ENCODE measurements around the gene PRKAR1B.
A peak's percentile ranks its signal among the peaks of the same experiment; 100 is the strongest.

The PRKAR1B gene

GRCh38 chr7:682810-683209, 44.3 kb downstream of the PRKAR1B start:
- Histone ChIP-seq H3K4me3 (ENCODE audit: low read length) (no peak overlapping the region), H3K9me3 (ENCODE audit: control insufficient read depth, low read length) (peaks cover 29% of the 10 kb centered on the region), H3K9ac (ENCODE audit: low read length) (no peak overlapping the region), H3K27me3 (replicated peaks; ENCODE audit: control insufficient read depth, insufficient read depth, low read length) (no peaks in the 10 kb centered on the region), H3K36me3 (ENCODE audit: control insufficient read depth, insufficient read depth, low read length, severe bottlenecking) (no peaks in the 10 kb centered on the region), H3K4me1 (ENCODE audit: control insufficient read depth, insufficient read depth, low read length) (no peaks in the 10 kb centered on the region)
- no peak for DNase-seq (ENCODE audit: low read depth)

- H3K9me3 ChIP-seq (ENCODE audit: control insufficient read depth, low read length), result peaks cover 19% of the 10 kb centered on the region
- no peak overlapping the region for H3K9ac ChIP-seq (ENCODE audit: low read length)
- no peaks in the 10 kb centered on the region for H3K36me3 ChIP-seq (ENCODE audit: control insufficient read depth, insufficient read depth, low read length, severe bottlenecking)
- H3K4me3 ChIP-seq (ENCODE audit: low read length), result no peak overlapping the region
- no peaks in the 10 kb centered on the region for H3K27me3 ChIP-seq (replicated peaks; ENCODE audit: control insufficient read depth, insufficient read depth, low read length)
- no peak for DNase-seq (ENCODE audit: low read depth)
- H3K4me1 ChIP-seq (ENCODE audit: control insufficient read depth, insufficient read depth, low read length), result no peaks in the 10 kb centered on the region
Measured at GRCh38 chr7:681551-682307, 45.4 kb downstream of the PRKAR1B start.

GRCh38 chr7:680411-681127, 46.5 kb downstream of the PRKAR1B start:
- no peaks in the 10 kb centered on the region for H3K36me3 ChIP-seq (ENCODE audit: control insufficient read depth, insufficient read depth, low read length, severe bottlenecking)
- no peaks in the 10 kb centered on the region for H3K4me1 ChIP-seq (ENCODE audit: control insufficient read depth, insufficient read depth, low read length)
- H3K9me3 ChIP-seq (ENCODE audit: control insufficient read depth, low read length), result peaks cover 8% of the 10 kb centered on the region
- DNase-seq (ENCODE audit: low read depth), result no peak
- H3K4me3 ChIP-seq (ENCODE audit: low read length), result no peak overlapping the region
- no peaks in the 10 kb centered on the region for H3K27me3 ChIP-seq (replicated peaks; ENCODE audit: control insufficient read depth, insufficient read depth, low read length)
- H3K9ac ChIP-seq (ENCODE audit: low read length), result no peak overlapping the region

GRCh38 chr7:676972-677385, 50.1 kb downstream of the PRKAR1B start:
- H3K36me3 ChIP-seq (ENCODE audit: control insufficient read depth, insufficient read depth, low read length, severe bottlenecking), result no peaks in the 10 kb centered on the region
- no peak overlapping the region for H3K9ac ChIP-seq (ENCODE audit: low read length)
- H3K9me3 ChIP-seq (ENCODE audit: control insufficient read depth, low read length), result no peaks in the 10 kb centered on the region
- no peak for DNase-seq (ENCODE audit: low read depth)
- no peaks in the 10 kb centered on the region for H3K4me1 ChIP-seq (ENCODE audit: control insufficient read depth, insufficient read depth, low read length)
- H3K4me3 ChIP-seq (ENCODE audit: low read length), result no peak overlapping the region
- H3K27me3 ChIP-seq (replicated peaks; ENCODE audit: control insufficient read depth, insufficient read depth, low read length), result no peaks in the 10 kb centered on the region

- H3K27me3 ChIP-seq (replicated peaks; ENCODE audit: control insufficient read depth, insufficient read depth, low read length), result no peaks in the 10 kb centered on the region
- no peaks in the 10 kb centered on the region for H3K36me3 ChIP-seq (ENCODE audit: control insufficient read depth, insufficient read depth, low read length, severe bottlenecking)
- H3K9ac ChIP-seq (ENCODE audit: low read length), result no peak overlapping the region
- no peaks in the 10 kb centered on the region for H3K9me3 ChIP-seq (ENCODE audit: control insufficient read depth, low read length)
- H3K4me3 ChIP-seq (ENCODE audit: low read length), result no peak overlapping the region
- H3K4me1 ChIP-seq (ENCODE audit: control insufficient read depth, insufficient read depth, low read length), result no peaks in the 10 kb centered on the region
- DNase-seq (ENCODE audit: low read depth), result no peak
Measured at GRCh38 chr7:676246-676971, 50.7 kb downstream of the PRKAR1B start.

- no peaks in the 10 kb centered on the region for H3K36me3 ChIP-seq (ENCODE audit: control insufficient read depth, insufficient read depth, low read length, severe bottlenecking)
- no peaks in the 10 kb centered on the region for H3K4me1 ChIP-seq (ENCODE audit: control insufficient read depth, insufficient read depth, low read length)
- H3K4me3 ChIP-seq (ENCODE audit: low read length), result no peak overlapping the region
- no peak overlapping the region for H3K9ac ChIP-seq (ENCODE audit: low read length)
- H3K27me3 ChIP-seq (replicated peaks; ENCODE audit: control insufficient read depth, insufficient read depth, low read length), result no peaks in the 10 kb centered on the region
- H3K9me3 ChIP-seq (ENCODE audit: control insufficient read depth, low read length), result no peaks in the 10 kb centered on the region
- peak; percentile 6 for DNase-seq (ENCODE audit: low read depth)
Measured at GRCh38 chr7:674454-675410, 52.3 kb downstream of the PRKAR1B start.

GRCh38 chr7:673681-674453, 53.2 kb downstream of the PRKAR1B start:
- no peak for DNase-seq (ENCODE audit: low read depth)
- no peak overlapping the region for H3K4me3 ChIP-seq (ENCODE audit: low read length)
- no peaks in the 10 kb centered on the region for H3K27me3 ChIP-seq (replicated peaks; ENCODE audit: control insufficient read depth, insufficient read depth, low read length)
- H3K9me3 ChIP-seq (ENCODE audit: control insufficient read depth, low read length), result no peaks in the 10 kb centered on the region
- H3K36me3 ChIP-seq (ENCODE audit: control insufficient read depth, insufficient read depth, low read length, severe bottlenecking), result no peaks in the 10 kb centered on the region
- H3K4me1 ChIP-seq (ENCODE audit: control insufficient read depth, insufficient read depth, low read length), result no peaks in the 10 kb centered on the region
- H3K9ac ChIP-seq (ENCODE audit: low read length), result no peak overlapping the region

- H3K4me3 ChIP-seq (ENCODE audit: low read length), result no peak overlapping the region
- peaks cover 7% of the 10 kb centered on the region for H3K4me1 ChIP-seq (ENCODE audit: control insufficient read depth, insufficient read depth, low read length)
- no peaks in the 10 kb centered on the region for H3K9me3 ChIP-seq (ENCODE audit: control insufficient read depth, low read length)
- H3K27me3 ChIP-seq (replicated peaks; ENCODE audit: control insufficient read depth, insufficient read depth, low read length), result no peaks in the 10 kb centered on the region
- DNase-seq (ENCODE audit: low read depth), result no peak
- H3K36me3 ChIP-seq (ENCODE audit: control insufficient read depth, insufficient read depth, low read length, severe bottlenecking), result no peaks in the 10 kb centered on the region
- H3K9ac ChIP-seq (ENCODE audit: low read length), result no peak overlapping the region
Measured at GRCh38 chr7:672891-673290, 54.2 kb downstream of the PRKAR1B start.

GRCh38 chr7:671415-672042, 55.6 kb downstream of the PRKAR1B start:
- Histone ChIP-seq H3K9ac (ENCODE audit: low read length) (no peak overlapping the region), H3K27me3 (replicated peaks; ENCODE audit: control insufficient read depth, insufficient read depth, low read length) (no peaks in the 10 kb centered on the region), H3K36me3 (ENCODE audit: control insufficient read depth, insufficient read depth, low read length, severe bottlenecking) (no peaks in the 10 kb centered on the region), H3K9me3 (ENCODE audit: control insufficient read depth, low read length) (no peaks in the 10 kb centered on the region), H3K4me1 (ENCODE audit: control insufficient read depth, insufficient read depth, low read length) (peaks cover 9% of the 10 kb centered on the region), H3K4me3 (ENCODE audit: low read length) (no peak overlapping the region)
- DNase-seq (ENCODE audit: low read depth), result no peak

Data from adipocyte (in vitro differentiated cells).